ENCODE data around the gene PTPRN2.

Gene PTPRN2

GRCh38 chr7:157500171-157500960, 1087.3 kb downstream of the PTPRN2 start:
- no peak for TF ChIP-seq CTCF (IDR thresholded peaks at IDR 0.05; ENCODE audit: low read depth, low read length, missing control alignments)
- H3K4me3 ChIP-seq (ENCODE audit: low read depth, low read length) = no peak overlapping the region
- DNase-seq (ENCODE audit: low read depth) = no peak

- H3K4me3 ChIP-seq (ENCODE audit: low read depth, low read length) = no peak overlapping the region
- no peak for DNase-seq (ENCODE audit: low read depth)
- TF ChIP-seq CTCF (IDR thresholded peaks at IDR 0.05; ENCODE audit: low read depth, low read length, missing control alignments) = no peak
Observed at GRCh38 chr7:157499835-157500153, 1087.8 kb downstream of the PTPRN2 start.

GRCh38 chr7:157499121-157499834, 1088.3 kb downstream of the PTPRN2 start:
- no peak overlapping the region for H3K4me3 ChIP-seq (ENCODE audit: low read depth, low read length)
- no peak for TF ChIP-seq CTCF (IDR thresholded peaks at IDR 0.05; ENCODE audit: low read depth, low read length, missing control alignments)
- DNase-seq (ENCODE audit: low read depth) = no peak

- no peak for TF ChIP-seq CTCF (IDR thresholded peaks at IDR 0.05; ENCODE audit: low read depth, low read length, missing control alignments)
- H3K4me3 ChIP-seq (ENCODE audit: low read depth, low read length) = no peak overlapping the region
- no peak for DNase-seq (ENCODE audit: low read depth)
Observed at GRCh38 chr7:157498657-157499056, 1089.0 kb downstream of the PTPRN2 start.

GRCh38 chr7:157497744-157498651, 1089.6 kb downstream of the PTPRN2 start:
- H3K4me3 ChIP-seq (ENCODE audit: low read depth, low read length) = no peak overlapping the region
- no peak for TF ChIP-seq CTCF (IDR thresholded peaks at IDR 0.05; ENCODE audit: low read depth, low read length, missing control alignments)
- DNase-seq (ENCODE audit: low read depth) = no peak

- TF ChIP-seq CTCF (IDR thresholded peaks at IDR 0.05; ENCODE audit: low read depth, low read length, missing control alignments) = no peak
- DNase-seq (ENCODE audit: low read depth) = no peak
- no peak overlapping the region for H3K4me3 ChIP-seq (ENCODE audit: low read depth, low read length)
Observed at GRCh38 chr7:157497367-157497743, 1090.3 kb downstream of the PTPRN2 start.
